Stimulated activated CD4-positive, alpha-beta T cell treated with anti-CD3 and anti-CD28 coated beads, Interleukin-15, amount 100 ng/mL, for 24 hours (primary cell): ENCODE data around the gene MRM3.
"Not testable (repeated sequence)": the region's sequence is repeated elsewhere in the genome, so short reads cannot be mapped to it uniquely, and the experiment has no call there.

Source experiments
- DNase-seq: peaks from one replicate; pipeline ENCODE4 v3.0.0-alpha.2; 2020

Gene MRM3, protein sequence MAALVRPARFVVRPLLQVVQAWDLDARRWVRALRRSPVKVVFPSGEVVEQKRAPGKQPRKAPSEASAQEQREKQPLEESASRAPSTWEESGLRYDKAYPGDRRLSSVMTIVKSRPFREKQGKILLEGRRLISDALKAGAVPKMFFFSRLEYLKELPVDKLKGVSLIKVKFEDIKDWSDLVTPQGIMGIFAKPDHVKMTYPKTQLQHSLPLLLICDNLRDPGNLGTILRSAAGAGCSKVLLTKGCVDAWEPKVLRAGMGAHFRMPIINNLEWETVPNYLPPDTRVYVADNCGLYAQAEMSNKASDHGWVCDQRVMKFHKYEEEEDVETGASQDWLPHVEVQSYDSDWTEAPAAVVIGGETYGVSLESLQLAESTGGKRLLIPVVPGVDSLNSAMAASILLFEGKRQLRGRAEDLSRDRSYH

DNA sequence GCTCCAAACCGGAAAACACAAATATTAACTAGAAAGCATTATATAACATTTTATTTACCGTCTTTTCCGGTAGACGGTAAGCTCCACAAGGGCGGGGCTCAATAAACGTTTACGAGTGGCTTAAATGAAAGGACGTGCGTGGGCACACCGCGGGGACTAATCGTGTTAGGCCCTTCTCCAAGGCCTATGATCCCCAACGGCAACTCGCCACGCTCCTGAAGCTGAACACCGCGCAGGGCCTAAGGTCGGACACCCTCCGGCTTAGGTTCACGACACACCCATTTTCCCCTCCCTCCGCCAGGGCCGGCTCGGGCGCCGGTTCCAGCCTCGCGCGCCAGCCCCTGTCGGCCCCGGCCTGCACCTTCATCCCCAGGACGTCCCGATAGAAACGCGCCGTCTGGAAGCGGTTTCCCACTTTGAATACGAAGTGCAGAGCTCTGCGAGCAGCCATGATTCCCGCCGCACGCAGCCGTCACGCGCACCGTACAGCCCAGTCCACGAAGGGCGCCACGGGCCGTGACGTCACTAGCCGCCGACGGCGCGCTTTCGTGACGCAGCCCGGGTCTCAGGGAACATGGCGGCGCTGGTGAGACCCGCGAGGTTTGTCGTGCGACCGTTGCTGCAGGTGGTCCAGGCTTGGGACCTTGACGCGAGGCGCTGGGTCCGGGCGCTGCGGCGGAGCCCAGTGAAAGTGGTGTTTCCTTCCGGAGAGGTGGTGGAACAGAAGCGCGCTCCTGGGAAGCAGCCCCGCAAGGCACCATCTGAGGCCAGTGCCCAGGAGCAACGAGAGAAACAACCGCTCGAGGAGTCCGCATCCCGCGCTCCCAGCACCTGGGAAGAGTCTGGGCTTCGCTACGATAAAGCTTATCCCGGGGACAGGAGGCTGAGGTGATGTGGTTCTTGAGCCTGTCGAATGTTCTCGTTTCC is at the start of gene MRM3, which contains the start of gene GLOD4:
TSS of gene MRM3 (plus strand) at position 549 of the 927 bp plus-strand sequence. CDS start at position 575, 26 bp downstream.
TSS of gene GLOD4 (minus strand) at position 476 of the 927 bp plus-strand sequence. CDS start at position 451, 25 bp downstream.
- DNase-seq = peak; percentile 94

DNA sequence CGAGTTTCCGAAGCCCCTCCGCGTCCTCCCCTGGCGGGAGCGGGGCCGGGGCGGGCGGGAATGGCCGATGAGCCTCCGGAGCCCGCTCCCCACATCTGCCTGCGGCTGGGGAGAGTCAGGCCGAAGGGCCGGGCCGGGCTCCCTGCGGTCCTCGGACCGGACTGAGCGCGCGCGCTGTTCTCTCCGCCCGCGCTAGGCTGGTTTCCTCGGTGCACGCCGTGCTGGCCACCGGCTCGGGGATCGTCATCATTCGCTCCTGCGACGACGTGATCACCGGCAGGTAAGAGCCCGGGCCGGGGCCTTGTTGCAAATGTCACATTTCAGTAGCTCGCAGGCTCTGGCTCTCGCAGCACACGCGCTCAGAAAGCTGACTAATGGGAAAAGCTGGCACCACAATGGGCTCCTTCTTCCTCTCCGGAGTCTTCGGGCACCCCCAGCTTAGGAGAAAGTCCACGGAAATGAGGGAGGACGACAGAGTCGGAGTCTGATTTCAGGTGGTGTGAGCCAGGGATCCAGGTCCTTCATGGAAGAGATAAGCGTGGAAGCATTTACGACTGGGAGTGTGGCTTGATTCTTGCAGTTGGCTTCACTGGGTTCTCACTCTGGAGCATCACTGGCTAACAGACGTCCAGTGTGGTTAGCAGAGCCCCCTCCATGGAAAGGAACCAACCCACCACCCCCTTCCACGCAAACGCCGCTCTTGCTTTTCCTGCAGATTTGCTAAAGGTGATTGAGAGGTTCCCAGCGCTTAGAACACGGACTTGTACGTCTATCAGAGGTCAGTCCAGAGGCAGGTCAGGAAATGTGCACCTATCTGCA is 49.0 kb upstream of the MRM3 start:
- peak; percentile 72 for DNase-seq

DNA sequence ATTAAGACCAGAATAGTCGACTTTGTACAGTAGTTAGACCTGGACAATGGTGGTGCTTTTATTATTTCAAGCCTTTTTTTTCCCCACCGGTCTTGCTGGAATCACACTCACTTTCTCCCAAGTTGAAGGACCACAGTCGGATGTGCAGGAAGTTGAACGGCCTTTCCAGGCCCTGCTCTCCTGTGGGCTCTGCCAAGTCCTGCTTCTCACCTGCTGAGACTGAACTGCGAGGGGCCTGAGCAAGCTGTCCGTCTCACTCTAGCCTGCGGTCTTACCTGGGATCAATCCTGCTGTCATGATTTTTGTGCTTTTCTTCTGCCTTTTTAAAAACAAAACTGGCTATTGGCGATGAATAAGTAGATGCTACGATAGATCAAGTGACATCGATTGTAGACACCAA is 48.4 kb upstream of the MRM3 start:
- no peak for DNase-seq

DNA sequence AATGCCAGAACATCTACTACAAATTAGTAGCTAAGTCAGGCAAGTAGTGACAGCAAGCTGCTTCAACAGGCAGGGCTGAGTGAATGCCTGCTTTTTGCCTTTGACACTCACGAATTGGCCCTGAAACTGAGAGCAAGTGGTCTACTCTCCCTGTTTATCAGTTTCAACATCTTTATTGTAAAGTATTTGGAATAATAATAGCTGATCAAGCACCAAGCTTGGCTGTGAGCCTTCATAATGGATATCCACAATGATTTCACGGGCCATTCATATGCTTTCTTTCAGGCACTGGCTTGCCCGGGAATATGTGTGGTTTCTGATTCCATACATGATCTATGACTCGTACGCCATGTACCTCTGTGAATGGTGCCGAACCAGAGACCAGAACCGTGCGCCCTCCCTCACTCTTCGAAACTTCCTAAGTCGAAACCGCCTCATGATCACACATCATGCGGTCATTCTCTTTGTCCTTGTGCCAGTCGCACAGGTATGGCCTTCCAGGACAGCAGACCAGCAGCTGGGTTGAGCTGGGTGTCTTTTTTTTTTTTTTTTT is 44.5 kb upstream of the MRM3 start:
- no peak for DNase-seq

DNA sequence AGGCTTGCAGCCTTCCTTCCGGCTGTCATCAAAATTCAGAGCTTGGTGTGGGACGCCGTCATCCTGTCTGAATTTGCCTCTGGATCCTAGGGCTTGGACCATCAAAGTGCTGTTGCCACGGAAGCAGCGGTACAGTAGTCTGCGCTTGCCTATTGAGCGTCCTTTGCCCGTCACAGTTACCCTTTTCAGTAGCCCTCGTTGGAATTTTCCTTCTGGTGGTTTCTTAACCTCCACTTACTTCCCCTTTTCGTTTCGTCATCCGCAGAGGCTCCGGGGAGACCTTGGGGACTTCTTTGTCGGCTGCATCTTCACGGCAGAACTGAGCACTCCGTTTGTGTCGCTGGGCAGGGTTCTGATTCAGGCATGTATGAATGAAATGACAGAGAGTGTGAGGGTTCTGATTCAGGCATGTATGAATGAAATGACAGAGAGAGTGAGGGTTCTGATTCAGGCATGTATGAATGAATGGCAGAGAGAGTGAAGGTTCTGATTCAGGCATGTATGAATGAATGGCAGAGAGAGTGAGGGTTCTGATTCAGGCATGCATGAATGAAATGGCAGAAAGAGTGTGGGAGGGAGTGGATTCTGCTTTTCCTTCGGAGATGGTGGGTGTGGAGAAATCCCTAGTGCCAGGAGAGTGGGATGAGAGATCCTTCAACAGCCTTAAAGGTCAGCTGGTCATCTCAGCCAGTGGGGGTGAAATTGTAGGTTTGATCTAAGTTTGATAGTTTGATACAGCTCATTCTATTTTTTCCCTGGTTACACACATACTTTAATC is 41.7 kb upstream of the MRM3 start:
- peak; percentile 51 for DNase-seq

DNA sequence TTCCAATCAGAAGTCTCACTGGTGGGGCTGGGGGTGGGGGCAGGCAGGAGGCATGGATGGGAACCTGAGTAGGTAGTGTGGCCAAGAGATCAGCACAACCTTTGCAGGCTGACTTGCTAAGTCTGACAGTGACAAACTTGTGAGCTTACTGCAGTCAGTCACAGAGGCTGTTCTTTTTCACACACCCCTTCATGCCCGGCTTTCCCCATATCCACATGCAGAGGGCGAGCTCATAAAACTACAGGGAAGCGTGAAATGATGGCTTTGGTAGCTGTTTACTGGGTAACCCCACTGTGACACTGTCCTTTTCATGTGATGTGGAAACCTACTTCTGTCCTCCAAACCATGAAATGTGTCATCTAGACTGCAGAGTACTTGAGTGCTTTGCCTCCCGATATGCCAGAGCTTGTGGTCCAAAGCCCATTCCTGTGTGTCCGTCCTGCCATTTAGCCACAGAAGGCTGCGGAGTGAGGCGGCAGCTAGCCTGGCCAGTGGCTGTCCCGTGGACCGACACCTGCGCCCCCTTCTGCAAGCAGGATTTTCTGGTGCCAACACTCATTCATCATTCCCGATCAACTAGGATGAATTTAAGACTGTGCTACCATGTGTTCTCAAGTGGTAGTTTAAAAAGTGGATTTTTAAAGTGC is 39.9 kb upstream of the MRM3 start:
- no peak for DNase-seq

DNA sequence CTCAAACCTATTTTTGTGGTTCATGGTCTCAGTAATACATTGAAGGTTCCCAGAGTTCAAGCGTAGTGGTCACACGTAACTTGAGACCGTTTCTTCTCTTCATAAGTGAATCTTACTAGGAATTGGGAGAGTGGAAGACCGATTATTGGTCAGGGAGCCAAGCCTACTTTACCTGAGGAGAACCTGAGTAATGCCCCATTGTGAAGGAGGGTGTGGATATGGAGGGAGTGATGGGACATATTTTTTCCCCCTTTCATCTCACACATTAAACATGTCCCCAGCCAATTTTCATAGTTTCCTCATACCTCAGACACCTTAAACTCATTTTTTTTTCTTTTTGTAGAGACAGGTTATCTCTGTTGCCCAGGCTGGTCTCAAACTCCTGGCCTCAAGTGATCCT is 39.0 kb upstream of the MRM3 start:
- DNase-seq = no peak

DNA sequence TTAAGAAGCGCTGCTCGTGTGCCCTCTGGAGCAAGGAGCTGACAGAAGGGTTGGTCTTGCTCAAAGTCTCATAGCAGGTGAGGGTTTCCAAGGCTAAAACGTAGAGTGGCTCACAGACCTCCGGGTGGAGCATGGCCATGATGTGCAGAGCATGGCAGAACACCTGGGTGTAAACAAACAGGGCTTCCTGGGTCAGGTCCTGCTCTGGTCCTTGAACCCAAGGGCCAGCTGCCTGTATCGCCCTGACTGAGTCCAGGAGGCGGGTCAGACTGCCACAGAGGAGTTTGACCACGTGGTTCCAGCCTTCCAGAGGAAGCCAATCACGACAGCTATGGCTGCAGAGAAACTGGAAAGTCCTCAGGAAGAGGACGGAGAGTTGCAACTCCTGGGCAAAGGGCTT is 37.2 kb upstream of the MRM3 start:
- no peak for DNase-seq

DNA sequence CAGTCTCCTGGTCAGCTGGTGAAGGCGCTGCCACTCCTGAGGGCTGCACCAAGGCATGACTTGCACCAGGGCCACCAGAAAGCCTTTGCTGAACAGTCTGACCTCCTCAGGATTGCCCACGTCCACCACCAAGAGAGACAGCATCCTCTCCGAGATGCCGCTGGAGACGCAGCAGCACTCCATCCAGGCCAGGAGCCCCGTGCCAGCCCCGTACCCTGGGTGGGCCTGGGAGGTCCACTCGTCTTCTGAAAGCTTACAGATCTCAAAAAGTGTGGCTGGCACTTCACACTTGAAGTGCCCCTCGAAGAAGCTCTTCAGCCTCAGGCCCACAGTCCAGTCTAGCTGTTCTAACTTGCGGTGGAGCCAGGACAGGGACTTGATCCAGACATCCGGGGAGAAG is 36.7 kb upstream of the MRM3 start:
- no peak for DNase-seq

DNA sequence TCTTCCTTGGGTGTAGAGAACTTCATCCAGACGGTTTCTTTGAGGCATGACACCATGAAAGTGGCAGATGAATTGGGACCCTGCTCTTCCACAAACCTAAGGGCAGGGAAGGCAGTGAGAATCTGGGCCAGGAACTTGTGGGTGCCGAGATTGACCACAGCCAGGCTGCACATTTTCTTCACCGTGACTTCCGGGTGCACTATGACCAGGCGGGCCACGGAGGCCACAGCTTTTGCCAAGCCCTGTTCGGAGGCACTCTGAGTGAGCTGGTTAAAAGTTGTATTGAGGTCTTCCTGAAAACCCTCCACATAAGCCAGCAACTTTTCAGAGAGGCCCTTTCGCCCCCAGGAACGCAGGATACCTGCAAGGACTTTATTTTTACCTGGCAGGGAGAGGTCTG is 36.0 kb upstream of the MRM3 start:
- DNase-seq = no peak

DNA sequence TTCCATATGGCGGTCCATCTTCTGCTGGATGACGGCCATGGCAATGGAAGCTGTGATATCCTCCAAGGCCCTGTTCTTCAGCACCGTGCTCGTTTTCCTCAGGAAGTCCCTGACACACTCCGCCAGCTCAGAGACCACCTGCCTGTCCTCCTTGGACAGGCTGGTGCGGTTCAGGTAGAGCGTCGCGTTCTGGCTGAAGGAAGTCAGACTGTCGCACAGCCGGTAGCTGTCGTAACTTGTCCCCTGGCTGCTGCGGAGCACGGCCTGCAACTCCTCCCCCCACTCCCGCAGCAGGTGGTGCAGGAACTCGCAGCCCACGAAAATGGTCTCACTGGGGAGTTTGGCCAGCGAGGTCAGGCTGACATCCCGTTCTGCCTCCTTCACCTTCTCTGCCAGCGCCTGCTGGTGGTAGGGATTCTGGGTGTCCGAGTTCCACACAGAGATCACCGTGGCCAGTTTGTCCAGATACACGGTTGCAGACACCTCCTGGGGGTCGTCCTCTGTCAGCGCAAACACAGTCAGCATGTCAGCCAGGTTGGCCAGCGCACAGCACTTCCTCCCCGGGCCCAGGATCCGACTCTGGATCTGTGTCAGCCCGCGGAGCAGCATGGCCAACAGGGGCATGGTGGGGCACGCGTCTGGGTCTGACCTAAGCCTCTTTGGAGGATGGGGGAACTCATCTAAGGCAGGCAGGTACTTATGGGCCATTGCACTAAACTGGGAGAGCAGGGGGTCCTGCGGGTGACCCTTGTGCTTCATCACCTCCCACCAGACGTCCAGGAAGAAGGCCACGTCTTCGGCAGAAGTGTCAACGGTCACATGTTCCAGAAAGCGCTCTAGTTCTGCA is 35.1 kb upstream of the MRM3 start:
- no peak for DNase-seq

DNA sequence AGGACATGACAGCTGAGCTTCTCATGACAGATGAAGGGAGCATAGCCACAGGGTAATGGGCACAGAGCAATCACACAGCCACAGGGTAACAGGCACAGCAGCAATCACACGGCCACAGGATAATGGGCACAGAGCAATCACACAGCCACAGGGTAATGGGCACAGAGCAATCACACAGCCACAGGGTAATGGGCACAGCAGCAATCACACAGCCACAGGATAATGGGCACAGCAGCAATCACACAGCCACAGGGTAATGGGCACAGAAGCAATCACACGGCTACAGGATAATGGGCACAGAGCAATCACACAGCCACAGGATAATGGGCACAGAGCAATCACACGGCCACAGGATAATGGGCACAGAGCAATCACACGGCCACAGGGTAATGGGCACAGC is 33.5 kb upstream of the MRM3 start:
- not testable (repeated sequence) for DNase-seq

DNA sequence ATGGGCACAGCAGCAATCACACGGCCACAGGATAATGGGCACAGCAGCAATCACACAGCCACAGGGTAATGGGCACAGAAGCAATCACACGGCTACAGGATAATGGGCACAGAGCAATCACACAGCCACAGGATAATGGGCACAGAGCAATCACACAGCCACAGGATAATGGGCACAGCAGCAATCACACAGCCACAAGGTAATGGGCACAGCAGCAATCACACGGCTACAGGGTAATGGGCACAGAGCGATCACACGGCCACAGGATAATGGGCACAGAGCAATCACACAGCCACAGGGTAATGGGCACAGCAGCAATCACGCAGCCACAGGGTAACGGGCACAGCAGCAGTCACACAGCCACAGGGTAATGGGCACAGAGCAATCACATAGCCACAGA is 32.8 kb upstream of the MRM3 start:
- not testable (repeated sequence) for DNase-seq

DNA sequence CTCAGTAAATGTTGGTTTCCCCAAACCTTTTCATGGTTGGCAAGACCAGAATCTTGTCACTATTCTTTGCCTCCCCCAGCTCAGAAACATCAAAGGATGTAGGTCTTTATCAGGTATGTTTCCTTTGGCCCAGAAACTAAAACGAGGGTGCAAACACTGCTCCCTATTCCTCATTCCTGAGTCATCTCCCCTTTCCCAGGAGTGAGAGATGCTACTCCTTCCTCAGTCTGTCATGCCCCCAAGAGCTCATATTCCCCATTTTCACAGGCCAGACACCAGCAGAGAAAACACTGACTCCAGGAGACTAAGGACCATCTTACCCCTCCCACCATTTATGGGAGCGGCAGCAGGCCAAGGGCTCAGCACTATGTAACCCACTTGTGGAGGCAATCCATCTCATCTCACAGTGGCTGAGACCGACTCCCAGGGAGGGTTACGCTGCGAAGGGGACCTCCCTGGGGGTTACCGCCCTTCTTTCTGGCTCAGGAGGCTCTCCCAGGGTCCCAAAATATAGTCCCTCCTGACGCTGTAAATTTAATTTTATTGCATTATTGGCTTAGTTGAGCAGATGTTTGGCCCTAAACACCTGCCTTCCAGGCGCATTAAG is 31.6 kb upstream of the MRM3 start:
- no peak for DNase-seq

DNA sequence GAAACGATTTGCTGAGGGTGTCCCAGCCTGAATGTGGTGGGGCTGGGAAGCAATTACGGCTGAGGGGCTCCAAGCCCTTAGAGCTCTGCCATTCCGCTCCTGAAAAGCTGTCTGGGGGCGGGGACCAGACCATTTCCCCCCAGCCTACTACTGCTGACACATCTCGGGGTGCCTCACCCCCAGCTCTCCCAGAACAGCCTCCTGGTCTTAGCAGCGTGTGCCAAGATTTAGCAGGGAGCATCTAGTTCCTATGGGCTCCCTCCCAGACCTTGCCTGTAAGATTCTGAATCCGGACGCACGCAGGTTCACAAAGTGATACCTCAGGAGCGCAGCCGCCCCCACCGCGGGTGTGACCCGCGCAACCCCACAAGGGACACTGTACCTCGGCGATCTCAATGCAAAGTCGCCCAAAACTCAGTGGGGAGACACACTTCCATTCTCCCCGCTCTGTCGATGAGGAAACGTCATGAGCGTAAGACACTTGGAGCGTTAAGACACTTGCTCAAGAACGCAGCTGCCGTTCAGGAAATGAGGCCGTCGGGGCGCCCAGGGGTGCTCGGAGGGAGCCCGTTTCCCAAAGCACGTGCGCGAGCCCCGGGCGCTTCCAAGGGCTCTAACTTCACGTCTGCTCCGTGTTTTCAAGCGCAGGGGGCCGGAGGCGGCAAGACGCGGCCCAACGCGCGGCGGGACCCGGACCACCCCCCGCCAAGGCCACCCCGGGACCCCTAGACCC is 30.7 kb upstream of the MRM3 start:
- DNase-seq = peak; percentile 67

DNA sequence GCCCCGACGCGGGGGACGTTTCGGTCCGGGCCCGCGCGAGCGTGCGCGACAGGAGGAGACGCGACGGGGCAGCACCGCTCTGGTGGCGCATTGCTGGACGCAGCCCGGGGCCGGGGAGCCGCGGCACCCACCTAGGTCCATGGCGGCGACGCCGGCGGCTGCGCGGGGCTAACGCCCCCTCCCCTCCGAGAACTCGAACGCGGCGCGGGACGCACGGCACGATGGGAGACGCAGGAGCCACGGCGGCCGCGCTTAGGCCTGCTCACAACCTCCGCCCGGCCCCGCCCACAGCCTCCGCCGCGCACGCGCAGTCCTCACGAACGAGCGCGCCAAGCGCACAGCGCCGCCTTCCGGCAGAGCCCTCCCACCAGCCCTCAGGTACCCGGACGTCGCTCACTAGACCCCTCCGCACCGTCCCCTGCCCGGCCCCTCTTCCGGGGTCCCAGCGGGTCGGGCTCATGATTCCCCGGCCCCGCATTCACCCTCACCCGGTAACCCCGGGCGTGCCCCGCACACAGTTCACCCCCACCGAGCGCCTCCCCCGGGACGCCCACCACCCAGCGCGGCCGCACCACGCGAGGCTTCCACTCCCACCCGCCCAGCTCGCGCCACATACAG is 30.0 kb upstream of the MRM3 start, which contains the start of gene GEMIN4:
TSS of gene GEMIN4 (minus strand) at position 263 of the 618 bp plus-strand sequence. CDS start at position 141, 122 bp downstream.
- peak; percentile 97 for DNase-seq

DNA sequence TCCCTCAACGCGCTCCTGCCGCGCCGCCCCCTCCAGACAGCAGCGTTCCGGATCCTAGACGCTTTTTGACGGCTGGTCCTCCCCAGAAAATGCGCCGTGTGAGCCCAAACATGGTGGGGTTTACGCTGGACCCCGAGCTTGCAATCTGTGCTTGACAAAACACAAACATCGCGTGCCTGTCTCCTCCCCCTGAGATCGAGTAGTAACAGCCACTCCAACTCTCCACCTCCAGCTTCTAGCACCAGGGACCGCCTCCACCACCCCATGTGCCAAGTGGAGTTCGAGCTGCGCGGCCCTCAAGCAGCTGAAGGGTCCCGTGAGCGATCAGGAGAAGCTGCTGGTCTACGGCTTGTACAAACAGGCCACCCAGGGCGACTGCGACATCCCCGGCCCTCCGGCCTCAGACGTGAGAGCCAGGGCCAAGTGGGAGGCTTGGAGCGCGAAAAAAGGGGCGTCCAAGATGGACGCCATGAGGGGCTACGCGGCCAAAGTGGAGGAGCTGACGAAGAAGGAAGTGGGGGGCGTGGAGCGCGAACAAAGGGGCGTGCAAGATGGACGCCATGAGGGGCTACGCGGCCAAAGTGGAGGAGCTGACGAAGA is 29.4 kb upstream of the MRM3 start:
- DNase-seq = no peak

DNA sequence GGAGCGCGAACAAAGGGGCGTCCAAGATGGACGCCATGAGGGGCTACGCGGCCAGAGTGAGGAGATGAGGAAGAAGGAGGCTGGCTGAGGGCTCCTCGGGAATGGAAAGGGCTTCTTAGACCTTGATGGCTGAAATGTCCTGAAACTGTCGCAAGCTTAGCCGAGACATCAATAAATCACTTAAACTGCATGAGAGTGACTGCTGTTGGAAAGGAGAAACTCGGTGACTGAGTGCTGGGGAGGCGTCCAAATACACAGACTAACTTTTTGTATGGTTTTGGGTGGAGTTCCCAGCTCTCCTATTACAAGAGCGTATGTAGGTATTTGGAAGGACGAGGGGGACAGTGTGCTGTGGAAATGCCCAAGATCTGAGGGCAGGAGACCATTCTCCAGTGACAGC is 28.7 kb upstream of the MRM3 start:
- DNase-seq = no peak
